NOMO-1 treated with dmso at 0.1 percent for 144 hours (cell line): ENCODE results near the gene ARCN1.

Experiments
- DNase-seq: peaks from one replicate; lab custom pipeline; 2025; ENCODE audit not compliant: unreplicated experiment; lab: John Stamatoyannopoulos, UW

Gene ARCN1

DNA sequence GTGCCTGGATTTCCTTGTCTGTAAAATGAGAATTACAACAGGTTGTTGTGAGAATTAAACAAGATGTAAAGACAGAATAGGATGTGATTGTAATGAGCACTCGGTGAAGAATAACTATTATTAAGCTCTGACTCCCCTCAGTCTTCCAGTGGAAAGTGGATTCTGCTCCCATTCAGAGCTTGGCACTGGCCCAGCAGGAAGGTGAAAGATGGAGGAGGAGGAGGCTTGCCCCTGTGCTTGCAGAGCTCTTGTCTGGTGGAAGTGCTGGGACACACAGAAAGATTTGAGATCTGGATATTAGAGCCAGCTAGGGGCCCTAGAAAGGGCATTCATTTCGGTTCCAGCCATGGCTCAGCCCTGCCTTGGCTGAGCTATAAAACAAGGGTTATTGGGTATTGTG lies 63.4 kb downstream of the ARCN1 start:
- DNase-seq, result no peak

DNA sequence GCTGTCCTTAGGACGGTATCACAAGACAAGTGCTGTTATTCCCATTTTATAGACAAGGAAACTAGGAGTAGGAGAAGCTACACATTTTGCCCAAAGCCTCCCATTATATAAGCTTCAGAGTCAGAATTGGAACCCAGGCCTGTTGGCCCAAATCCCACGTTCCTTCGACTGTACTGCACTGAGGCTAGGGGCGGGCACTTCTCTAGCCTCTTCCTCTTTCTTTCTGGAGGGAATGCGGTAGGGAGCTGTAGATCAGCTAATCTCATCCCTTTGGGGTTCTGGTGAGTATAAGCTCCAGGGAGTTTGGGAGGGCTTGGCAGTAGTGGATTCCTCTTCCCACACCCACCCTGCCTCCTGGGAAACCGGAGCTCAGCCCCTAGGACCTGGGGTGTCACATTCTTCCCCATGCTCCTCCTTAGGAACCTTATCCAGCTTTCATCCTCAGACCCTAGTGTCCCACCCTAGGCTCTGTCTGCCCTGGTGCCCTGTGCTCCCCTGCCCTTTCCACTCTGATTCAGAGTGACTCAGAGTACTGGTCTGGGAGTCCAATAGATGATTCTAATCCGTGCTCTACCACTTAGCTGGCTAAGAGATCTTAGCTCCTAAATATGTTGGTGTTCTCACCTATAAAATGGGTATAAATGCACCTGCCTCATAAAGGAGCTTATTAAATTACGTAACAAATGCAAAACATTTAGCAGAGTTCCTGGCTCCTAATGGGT lies 64.5 kb downstream of the ARCN1 start:
- no peak for DNase-seq

DNA sequence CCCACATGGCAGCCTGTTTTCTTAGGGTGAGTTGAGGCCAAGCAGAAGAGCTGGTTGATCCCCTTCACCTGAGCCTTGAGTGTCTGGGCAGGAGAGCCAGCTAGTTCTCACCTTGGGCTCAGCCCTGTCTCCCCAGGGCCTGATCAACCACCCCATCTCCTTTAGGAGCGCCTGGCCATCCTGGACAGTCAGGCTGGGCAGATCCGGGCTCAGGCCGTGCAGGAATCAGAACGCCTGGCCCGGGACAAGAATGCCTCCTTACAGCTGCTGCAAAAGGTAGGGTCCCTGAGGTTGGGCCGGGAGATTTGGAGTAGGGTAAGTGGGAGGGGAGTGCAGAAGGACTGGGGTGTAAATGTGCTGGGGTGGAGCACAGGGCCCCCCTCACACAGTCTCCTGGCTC lies 66.5 kb downstream of the ARCN1 start:
- no peak for DNase-seq

GRCh38 chr11:118639899-118640298 lies 67.7 kb downstream of the ARCN1 start:
- no peak for DNase-seq

GRCh38 chr11:118640332-118641154 lies 68.3 kb downstream of the ARCN1 start:
- no peak for DNase-seq

DNA sequence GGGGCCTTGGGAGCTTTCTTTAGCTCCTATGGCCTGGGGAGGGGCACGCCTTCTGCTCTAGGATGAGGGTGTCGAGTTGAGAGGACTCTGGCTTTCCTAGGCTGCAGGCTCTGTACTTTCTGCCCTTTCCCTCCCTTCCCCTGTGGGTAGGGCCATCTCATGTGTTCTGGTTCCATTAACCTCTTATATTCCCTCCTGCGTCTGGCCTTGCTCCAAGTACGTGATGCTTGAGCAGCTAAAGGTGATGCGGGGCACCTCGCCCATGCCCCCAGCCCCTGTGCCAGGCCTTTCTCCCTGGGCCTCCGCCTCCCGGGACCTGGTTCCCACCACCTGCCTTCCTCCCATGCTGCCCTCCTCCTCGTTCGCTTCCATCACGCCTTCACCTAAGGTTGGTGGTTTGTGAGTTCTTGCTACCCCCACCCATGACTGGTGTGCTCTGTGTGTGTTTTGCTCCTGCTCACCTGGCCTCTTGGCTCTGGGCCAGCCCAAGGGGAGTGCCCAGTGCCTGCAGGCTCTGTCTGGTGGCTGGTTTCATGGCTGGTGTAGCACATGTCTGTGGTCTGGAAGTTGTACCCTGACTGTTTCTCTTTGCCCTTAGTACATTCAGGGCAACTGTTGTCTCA lies 69.3 kb downstream of the ARCN1 start:
- no peak for DNase-seq

DNA sequence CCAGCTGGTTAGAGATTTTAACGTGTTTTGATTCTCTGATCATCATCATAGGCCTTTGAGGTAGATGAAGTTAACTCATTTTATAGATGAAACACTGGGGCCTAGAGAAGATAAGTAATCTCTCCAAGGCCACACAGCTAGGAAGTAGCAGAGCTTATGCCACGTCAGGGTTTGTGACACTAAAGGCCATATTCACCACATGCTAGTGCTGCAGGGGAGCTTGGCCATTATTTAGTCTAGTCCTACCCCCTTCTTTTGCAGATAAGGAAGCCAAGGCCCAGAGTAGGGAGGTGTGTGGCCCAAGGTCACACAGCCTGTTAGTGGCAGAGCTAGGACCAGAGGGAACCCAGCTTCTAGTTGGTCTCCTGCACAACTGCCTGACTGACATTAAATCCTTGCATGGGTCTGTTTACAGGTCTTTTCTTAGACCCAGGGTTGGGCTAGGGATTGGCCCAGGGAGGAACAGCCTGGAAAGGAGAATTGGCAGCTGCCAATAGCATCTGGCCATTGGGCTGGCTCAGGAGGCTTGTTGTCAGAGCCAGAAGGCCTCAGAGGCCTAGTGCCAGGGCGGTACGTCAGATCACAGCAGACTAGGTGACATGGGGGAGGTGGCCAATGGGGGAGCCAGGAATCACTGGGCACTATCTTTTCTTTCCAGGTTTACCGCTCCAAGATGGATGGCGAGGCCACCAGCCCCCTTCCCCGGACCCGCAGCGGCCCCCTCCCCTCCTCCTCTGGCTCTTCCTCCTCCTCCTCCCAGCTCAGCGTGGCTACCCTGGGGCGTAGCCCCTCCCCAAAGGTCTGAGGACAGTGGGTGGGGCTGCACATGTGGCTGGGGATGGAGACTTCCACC lies 71.2 kb downstream of the ARCN1 start:
- DNase-seq, result no peak

DNA sequence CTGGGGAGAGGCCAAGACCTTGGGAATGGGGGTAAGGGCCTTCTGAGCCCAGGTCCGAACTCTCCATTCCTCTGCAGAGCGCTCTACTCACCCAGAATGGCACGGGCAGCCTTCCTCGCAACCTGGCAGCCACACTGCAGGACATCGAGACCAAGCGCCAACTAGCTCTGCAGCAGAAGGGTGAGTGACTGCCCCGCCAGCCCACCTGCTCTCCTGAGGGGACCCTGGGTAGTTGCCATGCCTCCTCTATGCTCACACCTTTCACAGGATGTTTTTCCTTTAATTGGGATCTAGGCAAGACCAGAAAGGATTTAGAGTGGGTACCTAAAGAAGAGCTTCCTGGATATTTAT lies 71.8 kb downstream of the ARCN1 start:
- no peak for DNase-seq

DNA sequence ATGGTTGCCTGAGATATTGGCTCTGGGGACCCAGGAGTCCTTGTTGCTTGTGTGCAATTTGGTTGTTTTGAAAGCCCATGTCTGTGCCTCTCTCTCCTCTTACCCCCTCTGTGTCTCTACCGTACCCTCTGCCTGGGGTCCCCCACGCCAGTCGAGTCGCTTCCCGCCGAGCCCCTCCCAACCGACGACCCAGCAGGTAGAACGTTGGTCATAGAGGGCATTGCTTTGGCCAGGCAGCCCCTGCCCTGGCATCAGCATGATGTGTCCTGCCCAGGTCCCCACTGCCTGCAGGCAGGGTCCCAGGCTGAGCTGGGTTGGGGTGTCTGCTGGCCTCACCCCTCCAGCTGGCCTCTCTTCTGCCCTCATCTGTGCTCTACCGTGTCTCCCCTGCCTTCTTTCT lies 72.3 kb downstream of the ARCN1 start:
- DNase-seq, result no peak

GRCh38 chr11:118645066-118645715 lies 73.0 kb downstream of the ARCN1 start:
- DNase-seq, result no peak

GRCh38 chr11:118646393-118646792 lies 74.2 kb downstream of the ARCN1 start:
- no peak for DNase-seq

DNA sequence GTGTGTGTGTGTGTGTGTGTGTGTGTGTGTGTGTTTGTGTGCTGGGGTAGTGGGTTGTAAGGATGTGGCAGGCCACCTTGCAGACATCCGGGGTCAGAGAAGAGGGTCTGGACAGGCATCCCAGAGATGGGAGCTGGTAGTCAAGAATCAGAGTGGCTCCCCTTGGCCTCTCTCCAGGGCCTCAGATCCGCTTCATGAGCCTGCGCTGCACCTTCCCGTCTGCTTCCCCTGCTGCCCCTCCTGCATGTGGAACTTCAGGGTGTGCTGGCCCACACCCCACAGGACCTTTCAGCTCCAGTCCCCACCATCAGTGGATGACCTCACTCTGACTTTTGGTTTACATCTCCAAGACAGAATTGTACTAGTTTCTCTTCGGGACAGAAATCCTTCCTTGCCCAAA lies 76.1 kb downstream of the ARCN1 start:
- no peak for DNase-seq

DNA sequence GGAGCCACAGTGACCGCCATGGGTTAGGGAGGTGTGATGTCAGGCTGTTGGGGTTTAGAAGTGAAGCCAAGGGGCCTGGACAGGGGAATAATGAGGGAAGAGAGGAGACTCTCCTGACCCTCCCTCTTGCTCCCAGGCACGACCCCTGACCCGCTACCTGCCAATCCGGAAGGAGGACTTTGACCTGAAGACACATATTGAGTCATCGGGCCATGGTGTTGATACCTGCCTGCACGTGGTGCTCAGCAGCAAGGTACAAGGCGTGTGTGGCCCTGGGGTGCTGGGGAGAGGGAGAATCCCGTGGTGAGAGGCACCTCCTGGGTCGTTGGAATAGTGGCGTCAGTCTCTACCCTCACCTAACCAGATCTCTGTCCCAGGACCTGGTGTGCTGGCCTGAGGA lies 77.7 kb downstream of the ARCN1 start:
- no peak for DNase-seq

DNA sequence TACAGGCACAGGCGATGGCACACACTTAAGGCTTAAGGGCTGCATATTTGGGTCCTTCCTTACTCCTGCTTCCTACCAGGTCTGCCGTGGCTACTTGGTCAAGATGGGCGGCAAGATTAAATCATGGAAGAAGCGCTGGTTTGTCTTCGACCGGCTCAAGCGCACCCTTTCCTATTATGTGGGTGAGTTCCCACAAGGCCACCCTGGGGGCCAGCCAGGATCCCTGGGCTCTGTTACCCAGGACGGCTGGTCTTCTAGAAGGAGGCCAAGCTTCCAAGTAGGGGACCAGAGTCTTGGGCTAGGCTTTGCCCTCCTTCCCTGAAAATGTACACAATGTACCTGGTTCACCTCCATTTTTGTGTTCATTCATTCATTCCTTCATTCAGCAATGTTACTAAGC lies 78.2 kb downstream of the ARCN1 start:
- DNase-seq, result no peak

- no peak for DNase-seq
These were observed 79.6 kb downstream of the ARCN1 start for GRCh38 chr11:118651820-118652219.
